GM12878 (cell line): ENCODE results near the gene PTPN12. TPM values are rescaled to one million over a fixed set of nuclear protein-coding genes. Genes with fewer than 3 reads are reported as not detected.

ENCODE experiments used
- ATAC-seq: fragments of 200-7000 bp; cut with Tn5 transposase; 3 replicates; pipeline ENCODE4 v1.9.1; 2020; ENCODE audit warnings: mild to moderate bottlenecking, moderate library complexity
- BruUV-seq: library from RNA; stranded (reverse); fragments of 400-500 nt; replicated peaks from 2 replicates; lab custom pipeline; 2021; lab: Mats Ljungman, UMichigan
- CTCF ChIA-PET: fragments of 300-600 bp; sonication (Branson Sonifier 250); formaldehyde crosslinking; extraction: SDS; loops from one replicate; lab custom pipeline; 2021; ENCODE audit warnings: inconsistent platforms; lab: Yijun Ruan, JAX
- POLR2A ChIA-PET: fragments of 350-600 bp; formaldehyde crosslinking; extraction: SDS; loops from one replicate; lab custom pipeline; 2021; ENCODE audit warnings: inconsistent platforms; lab: Charles Lee
- RAD21 ChIA-PET: fragments of 300-600 bp; sonication (Branson Sonifier 250); formaldehyde crosslinking; loops from one replicate; lab custom pipeline; 2023; ENCODE audit warnings: antibody characterized with exemption; ENCODE audit not compliant: unreplicated experiment; lab: Charles Lee
- SMC1A ChIA-PET: fragments of 300-600 bp; sonication (Branson Sonifier 250); formaldehyde crosslinking; loops from one replicate; lab custom pipeline; 2023; ENCODE audit not compliant: unreplicated experiment, uncharacterized antibody; lab: Charles Lee
- DNase-seq: peaks from one replicate; pipeline ENCODE4 v3.0.0-alpha.2; 2011; ENCODE audit warnings: low read depth, low spot score
- FAIRE-seq: peaks from 3 replicates; lab custom pipeline; 2011; peaks lifted over from hg19 to GRCh38; lab: Jason Lieb, UNC
- H2AFZ ChIP-seq: 2 replicates; pipeline ENCODE4 v1.6.0; 2011; ENCODE audit warnings: low read depth, low read length, control low read depth; ENCODE audit not compliant: control insufficient read depth
- H3K27ac ChIP-seq: 2 replicates; pipeline ENCODE4 v1.5.1; 2011; ENCODE audit warnings: control low read depth; ENCODE audit not compliant: control insufficient read depth, insufficient read depth
- H3K27me3 ChIP-seq, 2 experiments: replicated peaks in 1 of 2; 2 replicates each; pipeline versions ENCODE4 v1.6.0 to v1.6.1; 2011; ENCODE audit warnings: low read length in 1 of 2; ENCODE audit not compliant: control insufficient read depth in 2 of 2, insufficient read depth in 2 of 2
- H3K36me3 ChIP-seq, 2 experiments: 2 replicates each; pipeline ENCODE4 v1.5.1; 2011; ENCODE audit warnings: low read length in 1 of 2; ENCODE audit not compliant: control insufficient read depth in 2 of 2, insufficient read depth in 2 of 2
- H3K4me1 ChIP-seq: 2 replicates; pipeline ENCODE4 v1.6.1; 2011; ENCODE audit warnings: mild to moderate bottlenecking, low read length, moderate library complexity, mixed read lengths; ENCODE audit not compliant: control insufficient read depth, insufficient read depth
- H3K4me2 ChIP-seq: 2 replicates; pipeline ENCODE4 v1.6.0; 2011; ENCODE audit warnings: control low read depth; ENCODE audit not compliant: control insufficient read depth, insufficient read depth
- H3K4me3 ChIP-seq: fragments of 200-600 bp; sonication (generic); 2 replicates; pipeline ENCODE4 v1.5.1; 2016
- H3K79me2 ChIP-seq: 2 replicates; pipeline ENCODE4 v1.6.0; 2011; ENCODE audit warnings: low read length; ENCODE audit not compliant: control insufficient read depth, insufficient read depth
- H3K9ac ChIP-seq: 2 replicates; pipeline ENCODE4 v1.8.0; 2011; ENCODE audit warnings: low read length, control low read depth, mixed read lengths; ENCODE audit not compliant: control insufficient read depth, insufficient read depth
- H3K9me3 ChIP-seq: replicated peaks from 3 replicates; pipeline ENCODE4 v1.5.1; 2011; ENCODE audit warnings: mild to moderate bottlenecking, low read length; ENCODE audit not compliant: control insufficient read depth, insufficient read depth
- H4K20me1 ChIP-seq: 2 replicates; pipeline ENCODE4 v1.6.0; 2011; ENCODE audit not compliant: control insufficient read depth, insufficient read depth
- BACH1 ChIP-seq: fragments of 450-650 bp; IDR thresholded peaks from 2 replicates; pipeline ENCODE4 v1.6.1; 2017; ENCODE audit warnings: mild to moderate bottlenecking, borderline replicate concordance
- BCL11A ChIP-seq: IDR thresholded peaks from 2 replicates; pipeline ENCODE4 v1.6.1; 2011; ENCODE audit warnings: low read depth, low read length
- BCL3 ChIP-seq: IDR thresholded peaks from 2 replicates; pipeline ENCODE4 v1.6.1; 2011; ENCODE audit warnings: borderline replicate concordance, low read depth, mild to moderate bottlenecking, moderate library complexity, low read length; ENCODE audit not compliant: insufficient read depth, poor library complexity, severe bottlenecking
- EGR1 ChIP-seq, 2 experiments: IDR thresholded peaks; 1 replicate in 1 of 2; 2 replicates in 1 of 2; pipeline ENCODE4 v1.6.1; 2011 to 2012; ENCODE audit warnings: low read depth in 2 of 2, low read length in 2 of 2, borderline replicate concordance in 1 of 2, mild to moderate bottlenecking in 1 of 2, moderate library complexity in 1 of 2
- ESRRA ChIP-seq: IDR thresholded peaks from 2 replicates; pipeline ENCODE4 v1.6.1; 2012; ENCODE audit warnings: mild to moderate bottlenecking, low read length, improper control_type of control experiment
- ETV6 ChIP-seq, 2 experiments: fragments of 450-650 bp in 1 of 2; IDR thresholded peaks in 1 of 2; conservative IDR thresholded peaks in 1 of 2; 2 replicates each; pipeline ENCODE4 v1.6.1; 2014; ENCODE audit warnings: antibody characterized with exemption in 1 of 2, borderline replicate concordance in 1 of 2, low read depth in 1 of 2, mild to moderate bottlenecking in 1 of 2, moderate library complexity in 1 of 2
- FOS ChIP-seq: IDR thresholded peaks from 3 replicates; pipeline ENCODE4 v1.6.1; 2011; ENCODE audit warnings: borderline replicate concordance; ENCODE audit not compliant: insufficient read length; ENCODE audit errors: extremely low read depth
- FOXM1 ChIP-seq: IDR thresholded peaks from 2 replicates; pipeline ENCODE4 v1.6.1; 2012; ENCODE audit warnings: low read depth, mild to moderate bottlenecking, inconsistent platforms, low read length, moderate library complexity
- HCFC1 ChIP-seq: fragments of 150-350 bp; IDR thresholded peaks from 2 replicates; pipeline ENCODE4 v1.6.1; 2014; ENCODE audit warnings: low read length
- HDAC6 ChIP-seq: fragments of 200-600 bp; sonication (generic); IDR thresholded peaks from one replicate; pipeline ENCODE4 v1.8.0; 2017; ENCODE audit warnings: antibody characterized with exemption; ENCODE audit not compliant: unreplicated experiment
- KDM1A ChIP-seq: fragments of 200-600 bp; sonication (generic); IDR thresholded peaks from 2 replicates; pipeline ENCODE4 v1.6.1; 2016; ENCODE audit warnings: borderline replicate concordance
- NR2C2 ChIP-seq: IDR thresholded peaks from 2 replicates; pipeline ENCODE4 v1.6.1; 2011; ENCODE audit warnings: borderline replicate concordance, low read depth; ENCODE audit not compliant: control insufficient read depth, insufficient read length
- NRF1 ChIP-seq: conservative IDR thresholded peaks from 2 replicates; pipeline ENCODE4 v1.6.1; 2011; ENCODE audit warnings: mild to moderate bottlenecking, low read depth, low read length, improper control_type of control experiment
- POLR2A ChIP-seq: IDR thresholded peaks from 2 replicates; pipeline ENCODE4 v1.6.1; 2011; ENCODE audit warnings: low read depth, mild to moderate bottlenecking, low read length
- SREBF1 ChIP-seq: IDR thresholded peaks from 2 replicates; pipeline ENCODE4 v1.6.1; 2012; ENCODE audit warnings: mild to moderate bottlenecking, low read length
- SREBF2 ChIP-seq: IDR thresholded peaks from 2 replicates; pipeline ENCODE4 v1.6.1; 2012; ENCODE audit warnings: mild to moderate bottlenecking, low read length
- ZBTB33 ChIP-seq: fragments of 450-650 bp; IDR thresholded peaks from 2 replicates; pipeline ENCODE4 v1.6.1; 2017; ENCODE audit warnings: mild to moderate bottlenecking
- ZNF592 ChIP-seq: fragments of 450-650 bp; IDR thresholded peaks from 2 replicates; pipeline ENCODE4 v1.6.1; 2017; ENCODE audit warnings: mild to moderate bottlenecking, moderate library complexity
- WGBS: methylation state at CpG from one replicate; pipeline ENCODE4 v1.1.6; 2016; ENCODE audit warnings: low lambda C conversion rate; ENCODE audit not compliant: insufficient replicate concordance, insufficient coverage; ENCODE audit errors: missing lambda C conversion rate; 5-methylcytosine and 5-hydroxymethylcytosine counted together
- in situ Hi-C: fragments of 300-500 bp; cut with MboI; formaldehyde crosslinking; loops from 9 replicates; pipeline ENCODE4 v1.14.3; 2018; ENCODE audit warnings: mixed read lengths
- intact Hi-C: fragments of 100-400 bp; cut with micrococcal nuclease; formaldehyde crosslinking; loops from one replicate; pipeline ENCODE4 v1.14.2; 2022; ENCODE audit not compliant: unreplicated experiment
- polyA plus RNA-seq, 11 experiments: library from polyadenylated mRNA; depleted of rRNA in 4 of 11; unstranded in 6 of 11; stranded (reverse) in 5 of 11; fragments of >200 nt; fragmentation: Nextera tagmentation in 4 of 11; fragmentation: Illumina TruSeq in 1 of 11; extraction: Ambion mirVana in 4 of 11; extraction: Trizol in 1 of 11; gene quantifications; 1 replicate in 1 of 11; 2 replicates in 10 of 11; pipeline versions ENCODE4 v1.2.1 to v1.2.3, GENCODE V29; 2011 to 2016; ENCODE audit warnings: inconsistent platforms in 2 of 11, missing spikeins in 2 of 11, low read depth in 1 of 11
- total RNA-seq, 4 experiments: library from RNA; depleted of rRNA in 3 of 4; stranded (reverse); fragments of >200 nt in 3 of 4; fragmentation: Illumina TruSeq in 1 of 4; extraction: Trizol in 1 of 4; gene quantifications; 2 replicates each; pipeline versions ENCODE4 v1.2.1 to v1.2.3, GENCODE V29; 2013 to 2021

Gene PTPN12
- total and polyA plus RNA-seq, 10 of the 15 experiments (the other 5 are each of a cell fraction or from before 2014, with no cell fraction given) = 6.6 to 52.9 (median 17.4) TPM

- ATAC-seq = no peak
- BruUV-seq = no TSS peak
- TF ChIP-seq NR2C2 = no peak
- TF ChIP-seq NRF1 = no peak
- no peak for TF ChIP-seq ZNF592
- no peak for TF ChIP-seq ZBTB33
- TF ChIP-seq FOXM1 = no peak
- no peak for TF ChIP-seq BACH1
- TF ChIP-seq KDM1A = no peak
- TF ChIP-seq SREBF1 = no peak
- TF ChIP-seq FOS = no peak
- TF ChIP-seq ESRRA = no peak
- TF ChIP-seq HCFC1 = no peak
- no peak for TF ChIP-seq EGR1 (IDR thresholded peaks at IDR 0.05; ENCODE audit: borderline replicate concordance in 1 of 2, low read depth in 2 of 2, low read length in 2 of 2)
- no peak for TF ChIP-seq ETV6 (conservative IDR thresholded peaks at IDR 0.05 in 1 of 2, IDR thresholded peaks at IDR 0.05 in 1 of 2; ENCODE audit: borderline replicate concordance in 1 of 2, low read depth in 1 of 2)
- TF ChIP-seq SREBF2 = no peak
- no peak for TF ChIP-seq BCL11A
- TF ChIP-seq POLR2A = no peak
- no peak for TF ChIP-seq BCL3
- TF ChIP-seq HDAC6 = no peak
These were observed 3.3 kb downstream of the PTPN12 start for GRCh38 chr7:77540402-77540822.

More at GRCh38 chr7:77540402-77540822, 3.3 kb downstream of the PTPN12 start:
- Histone ChIP-seq H3K4me3 (peak overlapping the region; percentile 41; the same call in 1 of the 2 replicates), H4K20me1 (no peaks in the 10 kb centered on the region), H3K36me3 (no peaks in the 10 kb centered on the region), H3K27me3 (no peaks in the 10 kb centered on the region), H3K9ac (no peak overlapping the region), H2AFZ (no peak overlapping the region), H3K4me2 (peak overlapping the region; percentile 44; the same call in 1 of the 2 replicates), H3K79me2 (peaks cover 73% of the 10 kb centered on the region), H3K4me1 (peaks cover 12% of the 10 kb centered on the region), H3K27ac (no peak overlapping the region), H3K9me3 (no peaks in the 10 kb centered on the region)
- intact Hi-C loops (no loop called here), in situ Hi-C loops (no loop called here)
- RAD21 ChIA-PET = interaction anchor here (0.7 to 1.6 kb wide), 4 partner anchors 10 to 220 kb away, joined by 3 to 4 read pairs (median 3); no protein-coding TSS in a partner anchor
- DNase-seq = no peak
- SMC1A ChIA-PET = interaction anchor here (0.7 to 6.8 kb wide), 10 partner anchors 8 to 129 kb away, joined by 3 to 66 read pairs (median 6); no protein-coding TSS in a partner anchor
- POLR2A ChIA-PET = interaction anchor here (0.8 to 9.9 kb wide), 5 partner anchors 9 to 125 kb away, joined by 3 to 57 read pairs (median 8); no protein-coding TSS in a partner anchor
- CTCF ChIA-PET = interaction anchor here (0.7 to 1.3 kb wide), 5 partner anchors 13 to 148 kb away, joined by 3 to 6 read pairs (median 4); no protein-coding TSS in a partner anchor
- 96% methylated on average over 4 of the region's 4 CpGs for WGBS
- FAIRE-seq = no peak
